ENCODE measurements around the gene GRAMD1B. TPM values are rescaled to one million over a fixed set of nuclear protein-coding genes. Genes with fewer than 3 reads are reported as not detected.

Gene GRAMD1B
- total RNA-seq, 2 experiments from 2014 or later, result 16.1 to 21.8 TPM

DNA sequence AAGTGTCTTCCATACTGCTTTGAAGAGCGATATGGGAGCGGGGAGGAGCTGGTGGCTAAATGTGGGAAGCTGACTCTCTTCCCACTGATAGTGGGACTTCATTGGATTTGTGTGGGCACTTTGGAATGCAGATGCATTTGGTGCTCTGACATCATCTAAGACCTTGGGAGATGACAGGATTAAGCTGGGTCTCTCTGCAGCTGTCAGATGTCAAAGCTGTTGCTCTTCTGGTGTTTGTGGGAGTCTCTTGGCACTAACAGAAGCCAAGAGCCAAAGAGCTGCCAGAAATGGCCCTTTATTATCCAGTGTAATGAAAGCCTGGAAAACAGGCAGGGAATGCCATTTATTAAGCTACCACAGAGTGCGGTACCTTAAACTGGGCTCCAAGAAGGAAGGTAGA, 20.6 kb downstream of the GRAMD1B start:
- H3K4me1 Mint-ChIP-seq (ENCODE audit: low read depth), result peaks cover 24% of the 10 kb centered on the region
- Histone ChIP-seq H3K9me3 (ENCODE audit: control insufficient read depth in 1 of 2, insufficient read depth in 1 of 2, low read length in 2 of 2) (no peaks in the 10 kb centered on the region), H3K27me3 (ENCODE audit: control insufficient read depth in 1 of 2, insufficient read depth in 2 of 2, low read length in 2 of 2) (no peaks in the 10 kb centered on the region), H3K36me3 (ENCODE audit: insufficient read depth, low read length) (no peaks in the 10 kb centered on the region), H3K27ac (ENCODE audit: low read depth in 1 of 2, low read length in 2 of 2) (no peak overlapping the region), H3K4me1 (ENCODE audit: insufficient read depth, low read length) (peaks cover 21% of the 10 kb centered on the region), H3K4me3 (ENCODE audit: low read length) (no peak overlapping the region)
- H3K36me3 Mint-ChIP-seq (ENCODE audit: low read depth), result no peaks in the 10 kb centered on the region
- no peak overlapping the region for H3K27ac Mint-ChIP-seq
- no peak overlapping the region for H3K4me3 Mint-ChIP-seq
- POLR2A ChIA-PET, result no interaction called here
- CTCF ChIA-PET, result interaction anchor here (0.9 kb wide), 1 partner anchor 9 kb away, joined by 3 read pairs; no protein-coding TSS in a partner anchor
- H3K27me3 Mint-ChIP-seq, result no peaks in the 10 kb centered on the region
- ATAC-seq (ENCODE audit: poor library complexity) (no peak), DNase-seq (no peak)
- TF ChIP-seq, protein P1, sequence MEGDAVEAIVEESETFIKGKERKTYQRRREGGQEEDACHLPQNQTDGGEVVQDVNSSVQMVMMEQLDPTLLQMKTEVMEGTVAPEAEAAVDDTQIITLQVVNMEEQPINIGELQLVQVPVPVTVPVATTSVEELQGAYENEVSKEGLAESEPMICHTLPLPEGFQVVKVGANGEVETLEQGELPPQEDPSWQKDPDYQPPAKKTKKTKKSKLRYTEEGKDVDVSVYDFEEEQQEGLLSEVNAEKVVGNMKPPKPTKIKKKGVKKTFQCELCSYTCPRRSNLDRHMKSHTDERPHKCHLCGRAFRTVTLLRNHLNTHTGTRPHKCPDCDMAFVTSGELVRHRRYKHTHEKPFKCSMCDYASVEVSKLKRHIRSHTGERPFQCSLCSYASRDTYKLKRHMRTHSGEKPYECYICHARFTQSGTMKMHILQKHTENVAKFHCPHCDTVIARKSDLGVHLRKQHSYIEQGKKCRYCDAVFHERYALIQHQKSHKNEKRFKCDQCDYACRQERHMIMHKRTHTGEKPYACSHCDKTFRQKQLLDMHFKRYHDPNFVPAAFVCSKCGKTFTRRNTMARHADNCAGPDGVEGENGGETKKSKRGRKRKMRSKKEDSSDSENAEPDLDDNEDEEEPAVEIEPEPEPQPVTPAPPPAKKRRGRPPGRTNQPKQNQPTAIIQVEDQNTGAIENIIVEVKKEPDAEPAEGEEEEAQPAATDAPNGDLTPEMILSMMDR (IDR thresholded peaks at IDR 0.05), result no peak
- intact Hi-C loops (cut with DNase I, micrococcal nuclease), result no loop called here
- no peaks in the 10 kb centered on the region for H3K9me3 Mint-ChIP-seq

DNA sequence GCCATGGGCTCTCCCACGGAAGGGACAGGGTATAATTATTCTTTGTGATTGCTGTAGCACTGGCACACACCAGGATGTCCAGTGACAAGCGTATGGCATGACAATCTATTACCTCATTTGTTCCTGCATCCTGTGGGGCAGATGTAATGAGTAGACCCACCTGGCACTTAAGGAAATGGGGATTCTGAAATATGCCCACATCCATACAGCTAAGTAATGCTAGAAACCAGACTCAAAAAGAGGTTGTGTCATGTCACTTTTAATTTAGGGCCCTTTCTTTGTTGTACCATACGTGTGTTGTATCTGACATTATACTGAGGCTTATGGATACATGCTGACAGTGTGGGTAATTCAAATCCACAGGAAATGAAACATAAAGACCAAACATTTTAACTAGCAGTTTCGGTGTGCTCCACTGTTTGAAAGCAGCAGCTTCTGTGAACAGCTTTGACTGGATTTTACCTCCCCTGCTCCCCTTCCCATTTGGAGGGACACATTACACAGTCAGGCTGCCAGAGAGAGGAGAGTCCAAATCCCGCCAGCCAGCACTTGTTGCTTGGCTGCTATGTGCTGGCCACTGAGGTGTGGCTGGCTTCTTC, 21.2 kb downstream of the GRAMD1B start:
- no peak overlapping the region for H3K27ac ChIP-seq (ENCODE audit: low read depth in 1 of 2, low read length in 2 of 2)
- no peak overlapping the region for H3K27ac Mint-ChIP-seq

DNA sequence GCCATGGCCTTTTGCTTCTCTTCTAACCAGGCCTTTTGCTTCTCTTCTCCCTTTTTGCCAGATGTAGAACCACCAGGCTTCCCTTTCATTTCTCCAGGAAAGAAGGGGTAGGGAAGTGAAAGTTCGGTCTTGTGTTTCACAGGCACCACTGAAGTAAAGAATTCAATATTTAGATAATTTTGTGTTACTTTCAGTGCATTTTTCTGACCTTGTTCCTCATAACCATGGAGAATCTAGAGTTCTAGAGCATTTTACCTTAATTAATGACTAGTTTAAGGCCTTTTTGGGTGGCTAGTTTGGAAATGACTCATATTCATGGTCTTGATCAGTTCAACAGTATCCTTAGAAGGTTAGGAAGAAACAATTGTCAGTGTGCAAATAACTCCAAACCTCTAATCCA, 22.7 kb downstream of the GRAMD1B start:
- H3K4me1 ChIP-seq (ENCODE audit: insufficient read depth, low read length), result peaks cover 41% of the 10 kb centered on the region
- no peak overlapping the region for H3K4me3 Mint-ChIP-seq
- CTCF ChIA-PET, result no interaction called here
- intact Hi-C loops (cut with DNase I, micrococcal nuclease), result no loop called here
- POLR2A ChIA-PET, result no interaction called here
- no peak overlapping the region for H3K27ac ChIP-seq (ENCODE audit: low read depth in 1 of 2, low read length in 2 of 2)
- no peaks in the 10 kb centered on the region for H3K36me3 Mint-ChIP-seq (ENCODE audit: low read depth)
- no peaks in the 10 kb centered on the region for H3K9me3 Mint-ChIP-seq
- DNase-seq, result no peak
- no peak overlapping the region for H3K4me3 ChIP-seq (ENCODE audit: low read length)
- no peaks in the 10 kb centered on the region for H3K27me3 ChIP-seq (ENCODE audit: control insufficient read depth in 1 of 2, insufficient read depth in 2 of 2, low read length in 2 of 2)
- no peak for ATAC-seq (ENCODE audit: poor library complexity)
- no peaks in the 10 kb centered on the region for H3K36me3 ChIP-seq (ENCODE audit: insufficient read depth, low read length)
- H3K27me3 Mint-ChIP-seq, result no peaks in the 10 kb centered on the region
- H3K27ac Mint-ChIP-seq, result no peak overlapping the region
- TF ChIP-seq, protein P1 (IDR thresholded peaks at IDR 0.05), result no peak
- H3K9me3 ChIP-seq (ENCODE audit: control insufficient read depth in 1 of 2, insufficient read depth in 1 of 2, low read length in 2 of 2), result no peaks in the 10 kb centered on the region
- peaks cover 42% of the 10 kb centered on the region for H3K4me1 Mint-ChIP-seq (ENCODE audit: low read depth)

More for the DNA sequence above, 21.2 kb downstream of the GRAMD1B start:
- intact Hi-C loops (cut with DNase I, micrococcal nuclease), result no loop called here
- ATAC-seq (ENCODE audit: poor library complexity) (no peak), DNase-seq (no peak)
- no peaks in the 10 kb centered on the region for H3K27me3 Mint-ChIP-seq
- ChIA-PET CTCF (interaction anchor here (0.8 to 0.9 kb wide), 2 partner anchors 9 to 44 kb away, joined by 3 read pairs; no protein-coding TSS in a partner anchor), POLR2A (no interaction called here)
- H3K4me1 ChIP-seq (ENCODE audit: insufficient read depth, low read length), result peaks cover 27% of the 10 kb centered on the region
- H3K36me3 Mint-ChIP-seq (ENCODE audit: low read depth), result no peaks in the 10 kb centered on the region
- H3K9me3 Mint-ChIP-seq, result no peaks in the 10 kb centered on the region
- TF ChIP-seq, protein P1 (IDR thresholded peaks at IDR 0.05), result no peak
- no peaks in the 10 kb centered on the region for H3K27me3 ChIP-seq (ENCODE audit: control insufficient read depth in 1 of 2, insufficient read depth in 2 of 2, low read length in 2 of 2)
- H3K4me1 Mint-ChIP-seq (ENCODE audit: low read depth), result peaks cover 29% of the 10 kb centered on the region
- no peak overlapping the region for H3K4me3 Mint-ChIP-seq
- no peaks in the 10 kb centered on the region for H3K36me3 ChIP-seq (ENCODE audit: insufficient read depth, low read length)
- H3K9me3 ChIP-seq (ENCODE audit: control insufficient read depth in 1 of 2, insufficient read depth in 1 of 2, low read length in 2 of 2), result no peaks in the 10 kb centered on the region
- H3K4me3 ChIP-seq (ENCODE audit: low read length), result no peak overlapping the region

All from CD4-positive, alpha-beta T cell (primary cell).